SU-DHL-6 (cell line): ENCODE data around the gene SLC34A3.

ENCODE experiments used
- EZH2phosphoT487 ChIP-seq: fragments of 200-600 bp; sonication (generic), shearing (Covaris generic); conservative IDR thresholded peaks from 2 replicates; pipeline ENCODE4 v1.6.1; 2018; ENCODE audit warnings: mild to moderate bottlenecking, antibody characterized with exemption, low read length, moderate library complexity, mixed read lengths
- TF ChIP-seq, protein P1 (sequence below): fragments of 200-600 bp; sonication (generic); IDR thresholded peaks from one replicate; pipeline ENCODE4 v1.5.1; 2017; ENCODE audit warnings: antibody characterized with exemption, mild to moderate bottlenecking, low read length, moderate library complexity; ENCODE audit not compliant: insufficient read depth, poor library complexity, severe bottlenecking

DNA sequence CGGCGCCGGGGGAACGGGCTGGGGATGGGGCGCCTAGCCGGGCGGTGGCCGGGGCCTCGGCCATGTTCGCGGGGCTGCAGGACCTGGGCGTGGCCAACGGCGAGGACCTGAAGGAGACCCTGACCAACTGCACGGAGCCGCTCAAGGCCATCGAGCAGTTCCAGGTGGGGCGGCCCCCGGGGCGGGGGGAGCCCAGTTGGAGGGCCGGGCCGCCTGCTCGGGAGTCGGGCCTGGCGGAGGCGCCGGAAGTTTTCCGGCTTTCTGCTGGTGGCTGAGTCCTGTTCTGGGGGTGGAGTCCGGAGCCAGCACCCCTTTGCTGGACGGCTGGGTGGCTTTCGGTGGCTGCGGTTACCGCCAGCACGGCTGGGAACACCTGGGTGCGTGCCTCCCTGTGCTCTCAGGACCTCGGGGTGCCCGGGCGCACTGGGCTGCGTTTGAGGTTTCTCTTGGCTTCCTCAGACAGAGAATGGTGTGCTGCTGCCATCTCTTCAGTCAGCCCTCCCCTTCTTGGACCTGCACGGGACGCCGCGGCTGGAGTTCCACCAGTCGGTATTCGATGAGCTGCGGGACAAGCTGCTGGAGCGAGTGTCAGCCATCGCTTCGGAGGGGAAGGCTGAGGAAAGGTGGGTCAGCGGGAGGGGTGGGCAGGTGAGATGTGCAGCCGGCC, 24.9 kb downstream of the SLC34A3 start:
- TF ChIP-seq, protein P1, sequence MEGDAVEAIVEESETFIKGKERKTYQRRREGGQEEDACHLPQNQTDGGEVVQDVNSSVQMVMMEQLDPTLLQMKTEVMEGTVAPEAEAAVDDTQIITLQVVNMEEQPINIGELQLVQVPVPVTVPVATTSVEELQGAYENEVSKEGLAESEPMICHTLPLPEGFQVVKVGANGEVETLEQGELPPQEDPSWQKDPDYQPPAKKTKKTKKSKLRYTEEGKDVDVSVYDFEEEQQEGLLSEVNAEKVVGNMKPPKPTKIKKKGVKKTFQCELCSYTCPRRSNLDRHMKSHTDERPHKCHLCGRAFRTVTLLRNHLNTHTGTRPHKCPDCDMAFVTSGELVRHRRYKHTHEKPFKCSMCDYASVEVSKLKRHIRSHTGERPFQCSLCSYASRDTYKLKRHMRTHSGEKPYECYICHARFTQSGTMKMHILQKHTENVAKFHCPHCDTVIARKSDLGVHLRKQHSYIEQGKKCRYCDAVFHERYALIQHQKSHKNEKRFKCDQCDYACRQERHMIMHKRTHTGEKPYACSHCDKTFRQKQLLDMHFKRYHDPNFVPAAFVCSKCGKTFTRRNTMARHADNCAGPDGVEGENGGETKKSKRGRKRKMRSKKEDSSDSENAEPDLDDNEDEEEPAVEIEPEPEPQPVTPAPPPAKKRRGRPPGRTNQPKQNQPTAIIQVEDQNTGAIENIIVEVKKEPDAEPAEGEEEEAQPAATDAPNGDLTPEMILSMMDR = no peak
- TF ChIP-seq EZH2phosphoT487 = no peak
